ENCODE results near the gene DOK6. TPM values are rescaled to one million over a fixed set of nuclear protein-coding genes. Genes with fewer than 3 reads are reported as not detected.

The DOK6 gene
- total and polyA plus RNA-seq, 11 donors: 0.46 to 9.7 (median 2.9) TPM

- ATAC-seq (no peak), DNase-seq (no peak)
- H3K9me3 ChIP-seq: no peaks in the 10 kb centered on the region
- 69 to 81% (median 75%) methylated on average over 11 of the region's 11 CpGs for WGBS, 4 donors
- no peak for TF ChIP-seq CTCF (IDR thresholded peaks at IDR 0.05)
- TF ChIP-seq POLR2A (IDR thresholded peaks at IDR 0.05): no peak
- intact Hi-C loops (cut with DNase I): no loop called here
- H3K27ac ChIP-seq: peak overlapping the region in 1 of 12 donors; percentile 34
- peak overlapping the region in 1 of 12 donors; percentile 12 for H3K4me3 ChIP-seq
- no peaks in the 10 kb centered on the region for H3K36me3 ChIP-seq
- no peaks in the 10 kb centered on the region for H3K27me3 ChIP-seq
- H3K4me1 ChIP-seq: no peaks in the 10 kb centered on the region
These were observed 497.7 kb downstream of the DOK6 start for GRCh38 chr18:69898241-69898861.
